HepG2 (cell line): ENCODE data around the gene BRPF1. TPM values are rescaled to one million over a fixed set of nuclear protein-coding genes. Genes with fewer than 3 reads are reported as not detected.
A peak's percentile ranks its signal among the peaks of the same experiment; 100 is the strongest.

Experiments used
- AKAP8 ChIP-seq: sonication (generic); formaldehyde crosslinking; IDR thresholded peaks from 2 replicates; pipeline ENCODE4 v1.5.1; 2020; ENCODE audit warnings: mild to moderate bottlenecking, missing genetic modification reagents
- ATF7 ChIP-seq, 2 experiments: fragments of 450-650 bp in 1 of 2; sonication (generic) in 1 of 2; formaldehyde crosslinking in 1 of 2; IDR thresholded peaks; 2 replicates each; pipeline versions ENCODE4 v1.4.0 to v1.6.1; 2016 to 2020; ENCODE audit warnings: antibody characterized with exemption in 1 of 2, mild to moderate bottlenecking in 1 of 2, missing genetic modification reagents in 1 of 2
- CENPT ChIP-seq: sonication (generic); formaldehyde crosslinking; IDR thresholded peaks from 2 replicates; pipeline ENCODE4 v1.8.0; 2022; ENCODE audit warnings: low read depth, mild to moderate bottlenecking, moderate library complexity, missing genetic modification reagents
- FOSL2 ChIP-seq: sonication (generic); formaldehyde crosslinking; IDR thresholded peaks from 2 replicates; pipeline ENCODE4 v1.4.0; 2020; ENCODE audit warnings: missing genetic modification reagents
- FOXK2 ChIP-seq: fragments of 450-650 bp; IDR thresholded peaks from 2 replicates; pipeline ENCODE4 v1.6.1; 2016
- NAIF1 ChIP-seq: sonication (generic); formaldehyde crosslinking; IDR thresholded peaks from 2 replicates; pipeline ENCODE4 v1.5.0; 2020; ENCODE audit warnings: mild to moderate bottlenecking, missing genetic modification reagents, borderline replicate concordance
- PAX8 ChIP-seq: sonication (generic); formaldehyde crosslinking; IDR thresholded peaks from 2 replicates; pipeline ENCODE4 v1.8.0; 2022; ENCODE audit warnings: mild to moderate bottlenecking, missing genetic modification reagents, borderline replicate concordance
- RARG ChIP-seq: sonication (generic); formaldehyde crosslinking; IDR thresholded peaks from 2 replicates; pipeline ENCODE4 v1.4.0; 2020; ENCODE audit warnings: low read depth, mild to moderate bottlenecking, missing genetic modification reagents
- ZNF12 ChIP-seq: sonication (generic); formaldehyde crosslinking; IDR thresholded peaks from 2 replicates; pipeline ENCODE4 v1.5.0; 2020; ENCODE audit warnings: missing genetic modification reagents
- ZNF274 ChIP-seq: sonication (generic); formaldehyde crosslinking; IDR thresholded peaks from 2 replicates; pipeline ENCODE4 v1.5.1; 2020; ENCODE audit warnings: mild to moderate bottlenecking, missing genetic modification reagents
- ZNF354B ChIP-seq: sonication (generic); formaldehyde crosslinking; IDR thresholded peaks from 2 replicates; pipeline ENCODE4 v1.8.0; 2022; ENCODE audit warnings: mild to moderate bottlenecking, missing genetic modification reagents
- polyA plus RNA-seq, 8 experiments: library from polyadenylated mRNA; depleted of rRNA in 3 of 8; stranded (reverse) in 7 of 8; unstranded in 1 of 8; fragments of >200 nt; fragmentation: Illumina TruSeq in 4 of 8; extraction: Trizol in 4 of 8; gene quantifications; 2 replicates each; pipeline versions ENCODE4 v1.2.1 to v1.2.3, GENCODE V29; 2011 to 2016; ENCODE audit warnings: low read depth in 4 of 8, missing spikeins in 1 of 8, mixed read lengths in 1 of 8; ENCODE audit not compliant: insufficient read depth in 1 of 8
- total RNA-seq, 5 experiments: library from RNA; depleted of rRNA; stranded (reverse); fragments of >200 nt; fragmentation: Illumina TruSeq; extraction: Trizol; gene quantifications; 2 replicates each; pipeline ENCODE4 v1.2.3, GENCODE V29; 2016; ENCODE audit warnings: low read depth in 1 of 5
- TF ChIP-seq, protein P1 (sequence below): sonication (generic); formaldehyde crosslinking; IDR thresholded peaks from 2 replicates; pipeline ENCODE4 v1.4.0; 2020; ENCODE audit warnings: missing genetic modification reagents
- TF ChIP-seq, protein P2 (sequence below): sonication (generic); formaldehyde crosslinking; IDR thresholded peaks from 2 replicates; pipeline ENCODE4 v1.5.0; 2020; ENCODE audit warnings: missing genetic modification reagents
- TF ChIP-seq, protein P3 (sequence below): sonication (generic); formaldehyde crosslinking; IDR thresholded peaks from 2 replicates; pipeline ENCODE4 v1.5.1; 2020; ENCODE audit warnings: mild to moderate bottlenecking, missing genetic modification reagents, moderate library complexity
- TF ChIP-seq, protein P4 (sequence below): sonication (generic); formaldehyde crosslinking; IDR thresholded peaks from 2 replicates; pipeline ENCODE4 v1.4.0; 2020; ENCODE audit warnings: missing genetic modification reagents
- TF ChIP-seq, protein P5 (sequence below): sonication (generic); formaldehyde crosslinking; IDR thresholded peaks from 2 replicates; pipeline ENCODE4 v1.4.0; 2020; ENCODE audit warnings: missing genetic modification reagents

Gene BRPF1
- total and polyA plus RNA-seq, 2 of the 13 experiments (the other 11 are each of a cell fraction or from before 2014, with no cell fraction given) = 7.3 to 10.0 TPM

DNA sequence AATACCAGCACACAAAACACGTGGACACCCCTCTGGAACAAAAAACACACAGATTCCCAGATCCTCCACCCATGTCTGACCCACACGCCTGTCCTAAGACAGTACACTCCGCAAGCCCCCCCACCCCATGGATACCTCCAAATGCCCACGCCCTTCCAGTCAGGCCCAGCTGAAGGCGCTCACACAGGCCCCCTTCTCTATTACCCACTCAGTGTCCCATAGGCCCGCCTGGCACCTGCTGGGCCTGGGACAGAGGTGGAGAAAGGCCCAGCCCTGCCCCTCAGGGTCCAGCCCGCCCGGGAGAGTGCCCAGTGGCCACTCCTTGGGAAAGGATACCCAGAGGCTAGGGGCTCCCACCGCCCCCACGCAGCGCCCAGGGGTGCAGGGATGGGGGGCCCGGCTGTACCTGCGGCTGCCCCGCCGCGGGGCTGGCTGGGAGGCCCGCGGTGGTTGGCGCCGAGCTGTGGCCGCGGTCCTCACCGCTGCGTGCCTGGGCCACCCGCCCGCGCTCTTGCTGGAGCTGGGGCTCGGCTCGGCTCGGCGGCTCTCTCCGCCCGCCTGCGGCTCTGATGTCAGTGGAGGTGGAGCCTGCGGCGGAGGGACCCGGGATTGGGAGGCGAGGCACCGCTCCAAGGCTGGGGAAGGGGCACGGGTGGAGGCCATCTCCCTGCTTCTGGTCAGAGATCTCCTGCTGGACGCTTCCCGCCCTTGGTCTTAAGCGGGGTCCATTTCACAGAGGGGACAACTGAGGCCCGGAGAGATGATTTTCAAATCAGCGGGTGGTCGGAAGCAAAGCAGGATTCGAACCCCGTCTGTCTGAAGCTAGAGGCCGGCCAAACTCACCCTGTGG lies 38.1 kb downstream of the BRPF1 start, which contains the start of gene CAMK1 (continued):
- TF ChIP-seq, protein P1, sequence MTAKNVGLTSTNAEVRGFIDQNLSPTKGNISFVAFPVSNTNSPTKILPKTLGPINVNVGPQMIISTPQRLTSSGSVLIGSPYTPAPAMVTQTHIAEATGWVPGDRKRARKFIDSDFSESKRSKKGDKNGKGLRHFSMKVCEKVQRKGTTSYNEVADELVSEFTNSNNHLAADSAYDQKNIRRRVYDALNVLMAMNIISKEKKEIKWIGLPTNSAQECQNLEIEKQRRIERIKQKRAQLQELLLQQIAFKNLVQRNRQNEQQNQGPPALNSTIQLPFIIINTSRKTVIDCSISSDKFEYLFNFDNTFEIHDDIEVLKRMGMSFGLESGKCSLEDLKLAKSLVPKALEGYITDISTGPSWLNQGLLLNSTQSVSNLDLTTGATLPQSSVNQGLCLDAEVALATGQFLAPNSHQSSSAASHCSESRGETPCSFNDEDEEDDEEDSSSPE (CRISPR knock-in tag) = peak; percentile 54; the same call in 1 of the 2 replicates
- TF ChIP-seq ZNF274 (CRISPR knock-in tag) = peak; percentile 21; the same call in 1 of the 2 replicates
- TF ChIP-seq FOXK2 = no peak
- TF ChIP-seq CENPT (CRISPR knock-in tag) = no peak
- TF ChIP-seq ATF7 (IDR thresholded peaks at IDR 0.05) = no peak
- no peak for TF ChIP-seq ATF7 (CRISPR knock-in tag; IDR thresholded peaks at IDR 0.05)
- no peak for TF ChIP-seq FOSL2 (CRISPR knock-in tag)
- TF ChIP-seq ZNF354B (CRISPR knock-in tag) = no peak
- TF ChIP-seq PAX8 (CRISPR knock-in tag) = no peak
- TF ChIP-seq, protein P2, sequence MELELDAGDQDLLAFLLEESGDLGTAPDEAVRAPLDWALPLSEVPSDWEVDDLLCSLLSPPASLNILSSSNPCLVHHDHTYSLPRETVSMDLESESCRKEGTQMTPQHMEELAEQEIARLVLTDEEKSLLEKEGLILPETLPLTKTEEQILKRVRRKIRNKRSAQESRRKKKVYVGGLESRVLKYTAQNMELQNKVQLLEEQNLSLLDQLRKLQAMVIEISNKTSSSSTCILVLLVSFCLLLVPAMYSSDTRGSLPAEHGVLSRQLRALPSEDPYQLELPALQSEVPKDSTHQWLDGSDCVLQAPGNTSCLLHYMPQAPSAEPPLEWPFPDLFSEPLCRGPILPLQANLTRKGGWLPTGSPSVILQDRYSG (CRISPR knock-in tag) = no peak
- TF ChIP-seq, protein P3, sequence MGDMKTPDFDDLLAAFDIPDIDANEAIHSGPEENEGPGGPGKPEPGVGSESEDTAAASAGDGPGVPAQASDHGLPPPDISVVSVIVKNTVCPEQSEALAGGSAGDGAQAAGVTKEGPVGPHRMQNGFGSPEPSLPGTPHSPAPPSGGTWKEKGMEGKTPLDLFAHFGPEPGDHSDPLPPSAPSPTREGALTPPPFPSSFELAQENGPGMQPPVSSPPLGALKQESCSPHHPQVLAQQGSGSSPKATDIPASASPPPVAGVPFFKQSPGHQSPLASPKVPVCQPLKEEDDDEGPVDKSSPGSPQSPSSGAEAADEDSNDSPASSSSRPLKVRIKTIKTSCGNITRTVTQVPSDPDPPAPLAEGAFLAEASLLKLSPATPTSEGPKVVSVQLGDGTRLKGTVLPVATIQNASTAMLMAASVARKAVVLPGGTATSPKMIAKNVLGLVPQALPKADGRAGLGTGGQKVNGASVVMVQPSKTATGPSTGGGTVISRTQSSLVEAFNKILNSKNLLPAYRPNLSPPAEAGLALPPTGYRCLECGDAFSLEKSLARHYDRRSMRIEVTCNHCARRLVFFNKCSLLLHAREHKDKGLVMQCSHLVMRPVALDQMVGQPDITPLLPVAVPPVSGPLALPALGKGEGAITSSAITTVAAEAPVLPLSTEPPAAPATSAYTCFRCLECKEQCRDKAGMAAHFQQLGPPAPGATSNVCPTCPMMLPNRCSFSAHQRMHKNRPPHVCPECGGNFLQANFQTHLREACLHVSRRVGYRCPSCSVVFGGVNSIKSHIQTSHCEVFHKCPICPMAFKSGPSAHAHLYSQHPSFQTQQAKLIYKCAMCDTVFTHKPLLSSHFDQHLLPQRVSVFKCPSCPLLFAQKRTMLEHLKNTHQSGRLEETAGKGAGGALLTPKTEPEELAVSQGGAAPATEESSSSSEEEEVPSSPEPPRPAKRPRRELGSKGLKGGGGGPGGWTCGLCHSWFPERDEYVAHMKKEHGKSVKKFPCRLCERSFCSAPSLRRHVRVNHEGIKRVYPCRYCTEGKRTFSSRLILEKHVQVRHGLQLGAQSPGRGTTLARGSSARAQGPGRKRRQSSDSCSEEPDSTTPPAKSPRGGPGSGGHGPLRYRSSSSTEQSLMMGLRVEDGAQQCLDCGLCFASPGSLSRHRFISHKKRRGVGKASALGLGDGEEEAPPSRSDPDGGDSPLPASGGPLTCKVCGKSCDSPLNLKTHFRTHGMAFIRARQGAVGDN (CRISPR knock-in tag) = peak; percentile 80
- 0 out of 2 replicates have a peak, but pooled peaks have one; percentile 39 for TF ChIP-seq AKAP8 (CRISPR knock-in tag)
- TF ChIP-seq, protein P4, sequence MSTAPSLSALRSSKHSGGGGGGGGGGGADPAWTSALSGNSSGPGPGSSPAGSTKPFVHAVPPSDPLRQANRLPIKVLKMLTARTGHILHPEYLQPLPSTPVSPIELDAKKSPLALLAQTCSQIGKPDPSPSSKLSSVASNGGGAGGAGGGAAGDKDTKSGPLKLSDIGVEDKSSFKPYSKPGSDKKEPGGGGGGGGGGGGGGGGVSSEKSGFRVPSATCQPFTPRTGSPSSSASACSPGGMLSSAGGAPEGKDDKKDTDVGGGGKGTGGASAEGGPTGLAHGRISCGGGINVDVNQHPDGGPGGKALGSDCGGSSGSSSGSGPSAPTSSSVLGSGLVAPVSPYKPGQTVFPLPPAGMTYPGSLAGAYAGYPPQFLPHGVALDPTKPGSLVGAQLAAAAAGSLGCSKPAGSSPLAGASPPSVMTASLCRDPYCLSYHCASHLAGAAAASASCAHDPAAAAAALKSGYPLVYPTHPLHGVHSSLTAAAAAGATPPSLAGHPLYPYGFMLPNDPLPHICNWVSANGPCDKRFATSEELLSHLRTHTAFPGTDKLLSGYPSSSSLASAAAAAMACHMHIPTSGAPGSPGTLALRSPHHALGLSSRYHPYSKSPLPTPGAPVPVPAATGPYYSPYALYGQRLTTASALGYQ (CRISPR knock-in tag) = no peak
- no peak for TF ChIP-seq RARG (CRISPR knock-in tag)
- no peak for TF ChIP-seq NAIF1 (CRISPR knock-in tag)
- TF ChIP-seq, protein P5, sequence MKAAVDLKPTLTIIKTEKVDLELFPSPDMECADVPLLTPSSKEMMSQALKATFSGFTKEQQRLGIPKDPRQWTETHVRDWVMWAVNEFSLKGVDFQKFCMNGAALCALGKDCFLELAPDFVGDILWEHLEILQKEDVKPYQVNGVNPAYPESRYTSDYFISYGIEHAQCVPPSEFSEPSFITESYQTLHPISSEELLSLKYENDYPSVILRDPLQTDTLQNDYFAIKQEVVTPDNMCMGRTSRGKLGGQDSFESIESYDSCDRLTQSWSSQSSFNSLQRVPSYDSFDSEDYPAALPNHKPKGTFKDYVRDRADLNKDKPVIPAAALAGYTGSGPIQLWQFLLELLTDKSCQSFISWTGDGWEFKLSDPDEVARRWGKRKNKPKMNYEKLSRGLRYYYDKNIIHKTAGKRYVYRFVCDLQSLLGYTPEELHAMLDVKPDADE (CRISPR knock-in tag) = no peak
- TF ChIP-seq ZNF12 (CRISPR knock-in tag) = no peak
